Stimulated activated naive CD8-positive, alpha-beta T cell treated with anti-CD3 and anti-CD28 coated beads, Interleukin-15, Interleukin-2, amounts not matched to agents 100 U/mL and 50 U/mL, for 24 hours (primary cell): Measurements from ENCODE around the gene SRD5A3.

Experiments used
- ATAC-seq: fragments of 150-1000 bp; cut with Tn5 transposase; one replicate; pipeline ENCODE4 v1.10.0; 2021
- DNase-seq: peaks from one replicate; pipeline ENCODE4 v3.0.0; 2021

The SRD5A3 gene

GRCh38 chr4:55345980-55346850, at the start of gene SRD5A3:
Gene SRD5A3, plus strand, starts transcription at chr4:55346242. Its CDS starts 95 bp downstream, at chr4:55346337.
- DNase-seq: peak; percentile 93
- peak; percentile 95 for ATAC-seq

- ATAC-seq (no peak), DNase-seq (no peak)
These were observed 48.7 kb upstream of the SRD5A3 start for GRCh38 chr4:55297346-55297745.

- ATAC-seq: no peak
- no peak for DNase-seq
These were observed 42.3 kb upstream of the SRD5A3 start for GRCh38 chr4:55303760-55304165.

- DNase-seq: no peak
- ATAC-seq: no peak
These were observed 41.7 kb upstream of the SRD5A3 start for GRCh38 chr4:55304303-55304702.

GRCh38 chr4:55308071-55308470, 38.0 kb upstream of the SRD5A3 start:
- no peak for DNase-seq
- ATAC-seq: no peak

GRCh38 chr4:55311792-55312488, 34.1 kb upstream of the SRD5A3 start:
- DNase-seq: no peak
- no peak for ATAC-seq

GRCh38 chr4:55312489-55313101, 33.4 kb upstream of the SRD5A3 start:
- ATAC-seq: no peak
- DNase-seq: peak; percentile 30

- DNase-seq: no peak
- no peak for ATAC-seq
These were observed 31.8 kb upstream of the SRD5A3 start for GRCh38 chr4:55314141-55314820.

GRCh38 chr4:55318175-55319129, 27.6 kb upstream of the SRD5A3 start:
- DNase-seq: no peak

GRCh38 chr4:55321707-55322264, 24.3 kb upstream of the SRD5A3 start:
- DNase-seq (peak; percentile 80), ATAC-seq (no peak)

More at GRCh38 chr4:55318175-55319129, 27.6 kb upstream of the SRD5A3 start:
- ATAC-seq: peak; percentile 82

GRCh38 chr4:55323375-55323774, 22.7 kb upstream of the SRD5A3 start:
- no peak for ATAC-seq

GRCh38 chr4:55326629-55327028, 19.4 kb upstream of the SRD5A3 start:
- ATAC-seq: no peak
- no peak for DNase-seq

More at GRCh38 chr4:55323375-55323774, 22.7 kb upstream of the SRD5A3 start:
- no peak for DNase-seq

GRCh38 chr4:55329012-55329411, 17.0 kb upstream of the SRD5A3 start:
- ATAC-seq (no peak), DNase-seq (no peak)

- no peak for DNase-seq
- ATAC-seq: no peak
These were observed 15.8 kb upstream of the SRD5A3 start for GRCh38 chr4:55330241-55330640.

- DNase-seq (peak; percentile 41), ATAC-seq (peak; percentile 52)
These were observed 9.7 kb upstream of the SRD5A3 start for GRCh38 chr4:55336138-55337034.

GRCh38 chr4:55337944-55338343, 8.1 kb upstream of the SRD5A3 start:
- ATAC-seq: peak; percentile 54
- DNase-seq: no peak

- DNase-seq (no peak), ATAC-seq (no peak)
These were observed 7.6 kb upstream of the SRD5A3 start for GRCh38 chr4:55338486-55338885.

GRCh38 chr4:55340266-55340665, 5.8 kb upstream of the SRD5A3 start:
- ATAC-seq: no peak
- DNase-seq: no peak

GRCh38 chr4:55343887-55344286, 2.2 kb upstream of the SRD5A3 start:
- ATAC-seq: no peak

GRCh38 chr4:55345054-55345453, 988 bp upstream of the SRD5A3 start:
- DNase-seq (no peak), ATAC-seq (no peak)

More at GRCh38 chr4:55343887-55344286, 2.2 kb upstream of the SRD5A3 start:
- no peak for DNase-seq
